Measurements from ENCODE around the gene BROX.

- no peak for TF ChIP-seq CTCF (IDR thresholded peaks at IDR 0.05)
- no peak for TF ChIP-seq POLR2AphosphoS5 (IDR thresholded peaks at IDR 0.05)
Measured at GRCh38 chr1:222697826-222698225, 14.5 kb upstream of the BROX start.
